Measurements from ENCODE around the gene NAAA. TPM values are rescaled to one million over a fixed set of nuclear protein-coding genes. Genes with fewer than 3 reads are reported as not detected.

NAAA gene
- polyA plus RNA-seq, 2 of the 4 experiments (the other 2 are of a cell fraction), result 23.7 to 31.8 TPM

DNA sequence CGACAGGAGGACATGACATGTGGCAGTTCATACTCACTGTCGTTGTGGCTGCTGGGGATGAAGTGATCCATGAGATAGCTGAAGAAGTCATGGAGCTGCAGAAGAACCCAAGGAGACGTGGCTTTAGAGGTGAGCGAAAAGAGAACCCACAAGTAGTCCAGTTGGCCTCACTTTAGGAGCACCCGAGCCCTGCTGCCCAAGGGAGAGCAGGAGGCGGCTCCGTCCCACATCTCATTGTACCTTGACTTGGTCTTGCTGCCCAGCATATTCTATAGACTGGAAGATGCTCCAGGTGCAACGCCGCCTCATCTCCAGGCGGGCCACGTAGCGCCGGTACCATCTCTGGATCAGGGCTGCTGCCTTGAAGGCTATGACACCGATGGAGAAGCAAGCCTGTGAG lies 49.2 kb downstream of the NAAA start:
- Histone ChIP-seq H3K4me3 (no peak overlapping the region), H3K27ac (no peak overlapping the region), H3K4me1 (no peaks in the 10 kb centered on the region), H3K4me2 (no peak overlapping the region), H3K9me3 (no peaks in the 10 kb centered on the region)
- ATAC-seq (no peak), DNase-seq (ENCODE audit: low read depth in 1 of 2, low spot score in 1 of 2) (no peak), FAIRE-seq (no peak)
- ChIA-PET CTCF (interaction anchor here (0.8 kb wide), 1 partner anchor 26 kb away, joined by 3 read pairs; no protein-coding TSS in a partner anchor), POLR2A (no interaction called here)
- no peak for TF ChIP-seq EHMT2 (IDR thresholded peaks at IDR 0.05; ENCODE audit: low read depth)
- no peak for TF ChIP-seq ZC3H11A (IDR thresholded peaks at IDR 0.05)
- no peak for TF ChIP-seq JUN (IDR thresholded peaks at IDR 0.05)
- TF ChIP-seq TFCP2L1 (CRISPR knock-in tag; IDR thresholded peaks at IDR 0.05), result no peak
- no peak for TF ChIP-seq HOXB5 (CRISPR knock-in tag; IDR thresholded peaks at IDR 0.05)
- TF ChIP-seq MAZ (IDR thresholded peaks at IDR 0.05; ENCODE audit: borderline replicate concordance, low read depth, low read length), result no peak
- no peak for TF ChIP-seq RNF2 (IDR thresholded peaks at IDR 0.05; ENCODE audit: borderline replicate concordance, low read depth)
- TF ChIP-seq, protein P1, sequence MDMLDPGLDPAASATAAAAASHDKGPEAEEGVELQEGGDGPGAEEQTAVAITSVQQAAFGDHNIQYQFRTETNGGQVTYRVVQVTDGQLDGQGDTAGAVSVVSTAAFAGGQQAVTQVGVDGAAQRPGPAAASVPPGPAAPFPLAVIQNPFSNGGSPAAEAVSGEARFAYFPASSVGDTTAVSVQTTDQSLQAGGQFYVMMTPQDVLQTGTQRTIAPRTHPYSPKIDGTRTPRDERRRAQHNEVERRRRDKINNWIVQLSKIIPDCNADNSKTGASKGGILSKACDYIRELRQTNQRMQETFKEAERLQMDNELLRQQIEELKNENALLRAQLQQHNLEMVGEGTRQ (IDR thresholded peaks at IDR 0.05), result no peak
- TF ChIP-seq, protein P2, sequence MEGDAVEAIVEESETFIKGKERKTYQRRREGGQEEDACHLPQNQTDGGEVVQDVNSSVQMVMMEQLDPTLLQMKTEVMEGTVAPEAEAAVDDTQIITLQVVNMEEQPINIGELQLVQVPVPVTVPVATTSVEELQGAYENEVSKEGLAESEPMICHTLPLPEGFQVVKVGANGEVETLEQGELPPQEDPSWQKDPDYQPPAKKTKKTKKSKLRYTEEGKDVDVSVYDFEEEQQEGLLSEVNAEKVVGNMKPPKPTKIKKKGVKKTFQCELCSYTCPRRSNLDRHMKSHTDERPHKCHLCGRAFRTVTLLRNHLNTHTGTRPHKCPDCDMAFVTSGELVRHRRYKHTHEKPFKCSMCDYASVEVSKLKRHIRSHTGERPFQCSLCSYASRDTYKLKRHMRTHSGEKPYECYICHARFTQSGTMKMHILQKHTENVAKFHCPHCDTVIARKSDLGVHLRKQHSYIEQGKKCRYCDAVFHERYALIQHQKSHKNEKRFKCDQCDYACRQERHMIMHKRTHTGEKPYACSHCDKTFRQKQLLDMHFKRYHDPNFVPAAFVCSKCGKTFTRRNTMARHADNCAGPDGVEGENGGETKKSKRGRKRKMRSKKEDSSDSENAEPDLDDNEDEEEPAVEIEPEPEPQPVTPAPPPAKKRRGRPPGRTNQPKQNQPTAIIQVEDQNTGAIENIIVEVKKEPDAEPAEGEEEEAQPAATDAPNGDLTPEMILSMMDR (IDR thresholded peaks at IDR 0.05), result no peak
- TF ChIP-seq, protein P3, sequence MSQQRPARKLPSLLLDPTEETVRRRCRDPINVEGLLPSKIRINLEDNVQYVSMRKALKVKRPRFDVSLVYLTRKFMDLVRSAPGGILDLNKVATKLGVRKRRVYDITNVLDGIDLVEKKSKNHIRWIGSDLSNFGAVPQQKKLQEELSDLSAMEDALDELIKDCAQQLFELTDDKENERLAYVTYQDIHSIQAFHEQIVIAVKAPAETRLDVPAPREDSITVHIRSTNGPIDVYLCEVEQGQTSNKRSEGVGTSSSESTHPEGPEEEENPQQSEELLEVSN (IDR thresholded peaks at IDR 0.05; ENCODE audit: borderline replicate concordance, low read depth), result no peak
- TF ChIP-seq, protein P4, sequence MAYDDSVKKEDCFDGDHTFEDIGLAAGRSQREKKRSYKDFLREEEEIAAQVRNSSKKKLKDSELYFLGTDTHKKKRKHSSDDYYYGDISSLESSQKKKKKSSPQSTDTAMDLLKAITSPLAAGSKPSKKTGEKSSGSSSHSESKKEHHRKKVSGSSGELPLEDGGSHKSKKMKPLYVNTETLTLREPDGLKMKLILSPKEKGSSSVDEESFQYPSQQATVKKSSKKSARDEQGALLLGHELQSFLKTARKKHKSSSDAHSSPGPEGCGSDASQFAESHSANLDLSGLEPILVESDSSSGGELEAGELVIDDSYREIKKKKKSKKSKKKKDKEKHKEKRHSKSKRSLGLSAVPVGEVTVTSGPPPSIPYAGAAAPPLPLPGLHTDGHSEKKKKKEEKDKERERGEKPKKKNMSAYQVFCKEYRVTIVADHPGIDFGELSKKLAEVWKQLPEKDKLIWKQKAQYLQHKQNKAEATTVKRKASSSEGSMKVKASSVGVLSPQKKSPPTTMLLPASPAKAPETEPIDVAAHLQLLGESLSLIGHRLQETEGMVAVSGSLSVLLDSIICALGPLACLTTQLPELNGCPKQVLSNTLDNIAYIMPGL (CRISPR knock-in tag; IDR thresholded peaks at IDR 0.05; ENCODE audit: borderline replicate concordance), result no peak
- no peak for TF ChIP-seq FOSL2 (IDR thresholded peaks at IDR 0.05)
- TF ChIP-seq FOSL2 (CRISPR knock-in tag; IDR thresholded peaks at IDR 0.05), result no peak
- TF ChIP-seq, protein P5, sequence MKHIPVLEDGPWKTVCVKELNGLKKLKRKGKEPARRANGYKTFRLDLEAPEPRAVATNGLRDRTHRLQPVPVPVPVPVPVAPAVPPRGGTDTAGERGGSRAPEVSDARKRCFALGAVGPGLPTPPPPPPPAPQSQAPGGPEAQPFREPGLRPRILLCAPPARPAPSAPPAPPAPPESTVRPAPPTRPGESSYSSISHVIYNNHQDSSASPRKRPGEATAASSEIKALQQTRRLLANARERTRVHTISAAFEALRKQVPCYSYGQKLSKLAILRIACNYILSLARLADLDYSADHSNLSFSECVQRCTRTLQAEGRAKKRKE (CRISPR knock-in tag; IDR thresholded peaks at IDR 0.05; ENCODE audit: low read depth), result no peak
- TF ChIP-seq HOXA7 (CRISPR knock-in tag; IDR thresholded peaks at IDR 0.05), result no peak
- no peak for TF ChIP-seq FOXS1 (CRISPR knock-in tag; IDR thresholded peaks at IDR 0.05)
- TF ChIP-seq JUNB (IDR thresholded peaks at IDR 0.05), result no peak
- TF ChIP-seq TP53 (CRISPR knock-in tag; IDR thresholded peaks at IDR 0.05), result no peak
- no peak for TF ChIP-seq NR3C1 (IDR thresholded peaks at IDR 0.05)
- TF ChIP-seq, protein P6, sequence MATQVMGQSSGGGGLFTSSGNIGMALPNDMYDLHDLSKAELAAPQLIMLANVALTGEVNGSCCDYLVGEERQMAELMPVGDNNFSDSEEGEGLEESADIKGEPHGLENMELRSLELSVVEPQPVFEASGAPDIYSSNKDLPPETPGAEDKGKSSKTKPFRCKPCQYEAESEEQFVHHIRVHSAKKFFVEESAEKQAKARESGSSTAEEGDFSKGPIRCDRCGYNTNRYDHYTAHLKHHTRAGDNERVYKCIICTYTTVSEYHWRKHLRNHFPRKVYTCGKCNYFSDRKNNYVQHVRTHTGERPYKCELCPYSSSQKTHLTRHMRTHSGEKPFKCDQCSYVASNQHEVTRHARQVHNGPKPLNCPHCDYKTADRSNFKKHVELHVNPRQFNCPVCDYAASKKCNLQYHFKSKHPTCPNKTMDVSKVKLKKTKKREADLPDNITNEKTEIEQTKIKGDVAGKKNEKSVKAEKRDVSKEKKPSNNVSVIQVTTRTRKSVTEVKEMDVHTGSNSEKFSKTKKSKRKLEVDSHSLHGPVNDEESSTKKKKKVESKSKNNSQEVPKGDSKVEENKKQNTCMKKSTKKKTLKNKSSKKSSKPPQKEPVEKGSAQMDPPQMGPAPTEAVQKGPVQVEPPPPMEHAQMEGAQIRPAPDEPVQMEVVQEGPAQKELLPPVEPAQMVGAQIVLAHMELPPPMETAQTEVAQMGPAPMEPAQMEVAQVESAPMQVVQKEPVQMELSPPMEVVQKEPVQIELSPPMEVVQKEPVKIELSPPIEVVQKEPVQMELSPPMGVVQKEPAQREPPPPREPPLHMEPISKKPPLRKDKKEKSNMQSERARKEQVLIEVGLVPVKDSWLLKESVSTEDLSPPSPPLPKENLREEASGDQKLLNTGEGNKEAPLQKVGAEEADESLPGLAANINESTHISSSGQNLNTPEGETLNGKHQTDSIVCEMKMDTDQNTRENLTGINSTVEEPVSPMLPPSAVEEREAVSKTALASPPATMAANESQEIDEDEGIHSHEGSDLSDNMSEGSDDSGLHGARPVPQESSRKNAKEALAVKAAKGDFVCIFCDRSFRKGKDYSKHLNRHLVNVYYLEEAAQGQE (IDR thresholded peaks at IDR 0.05), result no peak
- WGBS (ENCODE audit: missing lambda C conversion rate), result 83% methylated on average over 14 of the region's 14 CpGs

Measured in A549 (cell line).